ENCODE measurements around the gene HPGD.
A peak's percentile ranks its signal among the peaks of the same experiment; 100 is the strongest.

HPGD gene

GRCh38 chr4:174550541-174550940 is 28.3 kb upstream of the HPGD start:
- no peak for TF ChIP-seq SPI1 (IDR thresholded peaks at IDR 0.05; ENCODE audit: low read depth, low read length)
- no peak for TF ChIP-seq TAF1 (IDR thresholded peaks at IDR 0.05; ENCODE audit: low read depth, low read length)
- TF ChIP-seq POLR2AphosphoS5 (IDR thresholded peaks at IDR 0.05; ENCODE audit: low read depth, low read length), result no peak
- TF ChIP-seq POU2F2 (IDR thresholded peaks at IDR 0.05; ENCODE audit: low read depth, low read length), result no peak
- TF ChIP-seq PAX5 (IDR thresholded peaks at IDR 0.05; ENCODE audit: insufficient read depth, low read length, severe bottlenecking), result no peak
- no peak for TF ChIP-seq POLR2A (IDR thresholded peaks at IDR 0.05; ENCODE audit: low read depth, low read length)
- FAIRE-seq (no peak), DNase-seq (ENCODE audit: insufficient read length, low spot score) (no peak)

DNA sequence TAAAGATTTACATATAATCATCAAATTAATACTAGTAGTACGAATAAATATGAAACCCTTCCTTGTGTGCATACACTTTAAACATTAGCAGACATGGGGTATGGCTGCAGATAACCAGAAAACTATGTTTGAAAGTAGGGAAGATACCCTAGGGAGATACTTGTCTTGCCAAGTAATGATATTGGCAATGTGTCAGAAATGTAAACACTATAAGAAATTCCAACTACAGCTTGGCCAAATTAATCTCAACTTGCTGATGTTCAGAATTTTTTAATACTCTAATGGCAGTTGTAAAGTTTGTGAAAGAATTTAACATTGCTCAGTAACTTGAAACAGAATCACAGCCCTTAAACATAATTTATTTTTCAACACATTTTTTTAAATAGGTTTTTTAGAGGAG is 27.4 kb upstream of the HPGD start:
- TF ChIP-seq PAX5 (IDR thresholded peaks at IDR 0.05; ENCODE audit: insufficient read depth, low read length, severe bottlenecking) (no peak), POLR2A (IDR thresholded peaks at IDR 0.05; ENCODE audit: low read depth, low read length) (no peak), POU2F2 (IDR thresholded peaks at IDR 0.05; ENCODE audit: low read depth, low read length) (no peak), TAF1 (IDR thresholded peaks at IDR 0.05; ENCODE audit: low read depth, low read length) (no peak), POLR2AphosphoS5 (IDR thresholded peaks at IDR 0.05; ENCODE audit: low read depth, low read length) (no peak), SPI1 (IDR thresholded peaks at IDR 0.05; ENCODE audit: low read depth, low read length) (no peak)
- DNase-seq (ENCODE audit: insufficient read length, low spot score) (no peak), FAIRE-seq (no peak)

DNA sequence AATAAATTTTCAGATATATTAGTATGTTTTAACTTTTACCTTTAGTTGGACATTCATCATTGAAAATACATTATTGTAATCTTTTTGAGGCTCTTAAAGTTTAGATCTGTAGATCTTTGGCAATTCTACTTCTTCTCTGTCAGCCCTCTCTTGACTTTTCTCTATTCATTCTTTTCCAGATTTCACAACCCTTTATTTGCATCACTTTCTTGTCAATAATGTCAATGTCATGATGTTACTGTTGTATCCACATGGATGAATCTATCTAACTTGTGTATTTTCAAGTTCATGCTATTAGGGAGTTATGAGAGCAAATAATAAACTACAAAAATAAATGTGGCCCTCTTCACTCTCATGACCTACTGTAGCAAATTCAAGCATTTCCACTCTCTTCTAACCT is 23.0 kb upstream of the HPGD start:
- no peak for DNase-seq (ENCODE audit: insufficient read length, low spot score)
- no peak for FAIRE-seq
- no peak for TF ChIP-seq POLR2AphosphoS5 (IDR thresholded peaks at IDR 0.05; ENCODE audit: low read depth, low read length)
- TF ChIP-seq POU2F2 (IDR thresholded peaks at IDR 0.05; ENCODE audit: low read depth, low read length), result no peak
- TF ChIP-seq TAF1 (IDR thresholded peaks at IDR 0.05; ENCODE audit: low read depth, low read length), result no peak
- no peak for TF ChIP-seq PAX5 (IDR thresholded peaks at IDR 0.05; ENCODE audit: insufficient read depth, low read length, severe bottlenecking)
- no peak for TF ChIP-seq POLR2A (IDR thresholded peaks at IDR 0.05; ENCODE audit: low read depth, low read length)
- TF ChIP-seq SPI1 (IDR thresholded peaks at IDR 0.05; ENCODE audit: low read depth, low read length), result no peak

- TF ChIP-seq SPI1 (IDR thresholded peaks at IDR 0.05; ENCODE audit: low read depth, low read length), result no peak
- no peak for TF ChIP-seq POLR2AphosphoS5 (IDR thresholded peaks at IDR 0.05; ENCODE audit: low read depth, low read length)
- no peak for TF ChIP-seq PAX5 (IDR thresholded peaks at IDR 0.05; ENCODE audit: insufficient read depth, low read length, severe bottlenecking)
- TF ChIP-seq TAF1 (IDR thresholded peaks at IDR 0.05; ENCODE audit: low read depth, low read length), result no peak
- TF ChIP-seq POU2F2 (IDR thresholded peaks at IDR 0.05; ENCODE audit: low read depth, low read length), result no peak
- no peak for TF ChIP-seq POLR2A (IDR thresholded peaks at IDR 0.05; ENCODE audit: low read depth, low read length)
- no peak for FAIRE-seq
- no peak for DNase-seq (ENCODE audit: insufficient read length, low spot score)
Measured at GRCh38 chr4:174544496-174544895, 22.2 kb upstream of the HPGD start.

- DNase-seq (ENCODE audit: insufficient read length, low spot score), result no peak
- TF ChIP-seq POU2F2 (IDR thresholded peaks at IDR 0.05; ENCODE audit: low read depth, low read length) (no peak), PAX5 (IDR thresholded peaks at IDR 0.05; ENCODE audit: insufficient read depth, low read length, severe bottlenecking) (no peak), POLR2A (IDR thresholded peaks at IDR 0.05; ENCODE audit: low read depth, low read length) (no peak), POLR2AphosphoS5 (IDR thresholded peaks at IDR 0.05; ENCODE audit: low read depth, low read length) (no peak), TAF1 (IDR thresholded peaks at IDR 0.05; ENCODE audit: low read depth, low read length) (no peak), SPI1 (IDR thresholded peaks at IDR 0.05; ENCODE audit: low read depth, low read length) (no peak)
- FAIRE-seq, result no peak
Measured at GRCh38 chr4:174540175-174540574, 17.9 kb upstream of the HPGD start.

DNA sequence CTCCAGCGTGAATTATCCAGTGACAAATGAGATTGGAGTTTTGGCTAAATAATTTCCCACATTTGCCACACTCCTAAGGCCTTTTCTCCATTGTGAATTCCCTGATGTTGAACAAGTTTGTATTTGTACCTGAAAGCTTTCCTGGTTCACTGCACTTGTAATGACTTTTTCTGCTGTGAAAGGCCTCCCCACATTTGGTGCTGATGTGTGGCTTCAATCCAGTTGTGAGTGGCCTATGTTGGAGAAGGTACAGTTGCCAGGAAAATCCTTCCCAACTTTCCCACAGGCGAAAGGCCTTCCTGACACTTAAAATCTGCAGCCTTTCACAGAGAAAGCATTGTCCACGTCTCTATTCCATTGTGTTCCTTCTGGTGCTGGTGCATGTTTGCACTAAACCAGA is 17.3 kb upstream of the HPGD start:
- FAIRE-seq (no peak), DNase-seq (ENCODE audit: insufficient read length, low spot score) (no peak)
- TF ChIP-seq POLR2A (IDR thresholded peaks at IDR 0.05; ENCODE audit: low read depth, low read length), result no peak
- no peak for TF ChIP-seq POLR2AphosphoS5 (IDR thresholded peaks at IDR 0.05; ENCODE audit: low read depth, low read length)
- TF ChIP-seq PAX5 (IDR thresholded peaks at IDR 0.05; ENCODE audit: insufficient read depth, low read length, severe bottlenecking), result no peak
- TF ChIP-seq POU2F2 (IDR thresholded peaks at IDR 0.05; ENCODE audit: low read depth, low read length), result no peak
- no peak for TF ChIP-seq TAF1 (IDR thresholded peaks at IDR 0.05; ENCODE audit: low read depth, low read length)
- no peak for TF ChIP-seq SPI1 (IDR thresholded peaks at IDR 0.05; ENCODE audit: low read depth, low read length)

GRCh38 chr4:174538876-174539250 is 16.6 kb upstream of the HPGD start:
- no peak for DNase-seq (ENCODE audit: insufficient read length, low spot score)
- no peak for FAIRE-seq
- TF ChIP-seq SPI1 (IDR thresholded peaks at IDR 0.05; ENCODE audit: low read depth, low read length), result no peak
- no peak for TF ChIP-seq POU2F2 (IDR thresholded peaks at IDR 0.05; ENCODE audit: low read depth, low read length)
- no peak for TF ChIP-seq POLR2AphosphoS5 (IDR thresholded peaks at IDR 0.05; ENCODE audit: low read depth, low read length)
- TF ChIP-seq PAX5 (IDR thresholded peaks at IDR 0.05; ENCODE audit: insufficient read depth, low read length, severe bottlenecking), result no peak
- no peak for TF ChIP-seq TAF1 (IDR thresholded peaks at IDR 0.05; ENCODE audit: low read depth, low read length)
- no peak for TF ChIP-seq POLR2A (IDR thresholded peaks at IDR 0.05; ENCODE audit: low read depth, low read length)

- peak; percentile 87 for TF ChIP-seq SPI1 (IDR thresholded peaks at IDR 0.05; ENCODE audit: low read depth, low read length)
- no peak for TF ChIP-seq POLR2A (IDR thresholded peaks at IDR 0.05; ENCODE audit: low read depth, low read length)
- TF ChIP-seq POU2F2 (IDR thresholded peaks at IDR 0.05; ENCODE audit: low read depth, low read length), result no peak
- TF ChIP-seq TAF1 (IDR thresholded peaks at IDR 0.05; ENCODE audit: low read depth, low read length), result no peak
- DNase-seq (ENCODE audit: insufficient read length, low spot score), result no peak
- FAIRE-seq, result peak; percentile 83
Measured at GRCh38 chr4:174538123-174538875, 16.0 kb upstream of the HPGD start.

DNA sequence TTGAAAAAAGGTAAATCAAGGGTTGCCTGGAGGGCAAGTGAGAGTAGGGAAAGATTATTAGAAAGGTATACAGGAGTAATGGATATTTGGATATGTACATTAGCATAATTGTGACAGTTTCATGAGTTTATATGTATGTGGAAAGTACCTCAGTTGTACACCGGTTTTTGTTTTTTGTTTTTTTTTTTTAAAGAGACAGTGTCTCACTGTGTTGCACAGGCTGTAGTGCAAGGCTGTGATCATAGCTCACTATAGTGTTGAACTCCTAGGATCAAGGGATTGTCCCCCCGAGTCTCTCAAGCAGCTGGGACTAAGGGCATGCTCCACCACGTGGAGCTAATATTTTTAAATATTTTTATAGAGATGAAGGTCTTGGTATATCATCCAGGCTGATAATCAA is 15.3 kb upstream of the HPGD start:
- TF ChIP-seq POLR2AphosphoS5 (IDR thresholded peaks at IDR 0.05; ENCODE audit: low read depth, low read length) (no peak), TAF1 (IDR thresholded peaks at IDR 0.05; ENCODE audit: low read depth, low read length) (no peak), PAX5 (IDR thresholded peaks at IDR 0.05; ENCODE audit: insufficient read depth, low read length, severe bottlenecking) (no peak), POU2F2 (IDR thresholded peaks at IDR 0.05; ENCODE audit: low read depth, low read length) (no peak), POLR2A (IDR thresholded peaks at IDR 0.05; ENCODE audit: low read depth, low read length) (no peak), SPI1 (IDR thresholded peaks at IDR 0.05; ENCODE audit: low read depth, low read length) (no peak)
- FAIRE-seq (no peak), DNase-seq (ENCODE audit: insufficient read length, low spot score) (no peak)
